Heart left ventricle (tissue), 13 donors: ENCODE data around the gene RBM47.

Source experiments
- POLR2A ChIP-seq, 2 donors: fragments of 450-650 bp; IDR thresholded peaks; one replicate each; pipeline ENCODE4 v1.6.1; 2017; ENCODE audit warnings: antibody characterized with exemption in 2 of 2, mild to moderate bottlenecking in 2 of 2, moderate library complexity in 2 of 2
- TF ChIP-seq, protein P1 (sequence below), 12 donors: fragments of 200-600 bp; sonication (generic) in 4 of 12; IDR thresholded peaks; one replicate each; pipeline versions ENCODE4 v1.5.0 to v1.8.0; 2018 to 2022; ENCODE audit warnings: antibody characterized with exemption in 12 of 12, mild to moderate bottlenecking in 5 of 12
- donor health status: ischemic (EF 13 %, LVEDD 7.1; RV severe dilation, severe dysfunction).
- donor health status: DM: no; HTN: yes; CAD: no.
- donor health status: DM: no; HTN: no; CAD: no.
- donor health status: ischemic (EF 25% LVEDD 6.9; RV normal size, moderate dysfunction).
- donor health status: ischemic (EF 25% LVEDD 5.7; RV mildly dilated, moderate dysfunction).
- donor health status: ischemic (EF 35%, LVEDD 5.7; RV mildly dilated, moderate dysfunction).
- donor health status: nonischemic (EF 11% LVEDD 7.7; RV severe dilation, severe dysfunction).
- donor health status: DM: yes; HTN: yes; CAD: no.
- donor health status: PGD.
- donor health status: ischemic (EF 29% LVEDD 5.4; RV normal size, mild dysfunction).
- donor health status: nonischemic (EF 23%, LVEDD 6.1; RV moderate dilation, normal function).

GRCh38 chr4:40409835-40410234, 219.8 kb downstream of the RBM47 start:
- TF ChIP-seq, protein P1, sequence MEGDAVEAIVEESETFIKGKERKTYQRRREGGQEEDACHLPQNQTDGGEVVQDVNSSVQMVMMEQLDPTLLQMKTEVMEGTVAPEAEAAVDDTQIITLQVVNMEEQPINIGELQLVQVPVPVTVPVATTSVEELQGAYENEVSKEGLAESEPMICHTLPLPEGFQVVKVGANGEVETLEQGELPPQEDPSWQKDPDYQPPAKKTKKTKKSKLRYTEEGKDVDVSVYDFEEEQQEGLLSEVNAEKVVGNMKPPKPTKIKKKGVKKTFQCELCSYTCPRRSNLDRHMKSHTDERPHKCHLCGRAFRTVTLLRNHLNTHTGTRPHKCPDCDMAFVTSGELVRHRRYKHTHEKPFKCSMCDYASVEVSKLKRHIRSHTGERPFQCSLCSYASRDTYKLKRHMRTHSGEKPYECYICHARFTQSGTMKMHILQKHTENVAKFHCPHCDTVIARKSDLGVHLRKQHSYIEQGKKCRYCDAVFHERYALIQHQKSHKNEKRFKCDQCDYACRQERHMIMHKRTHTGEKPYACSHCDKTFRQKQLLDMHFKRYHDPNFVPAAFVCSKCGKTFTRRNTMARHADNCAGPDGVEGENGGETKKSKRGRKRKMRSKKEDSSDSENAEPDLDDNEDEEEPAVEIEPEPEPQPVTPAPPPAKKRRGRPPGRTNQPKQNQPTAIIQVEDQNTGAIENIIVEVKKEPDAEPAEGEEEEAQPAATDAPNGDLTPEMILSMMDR (IDR thresholded peaks at IDR 0.05): no peak
- TF ChIP-seq POLR2A (IDR thresholded peaks at IDR 0.05): no peak
